Activated naive CD4-positive, alpha-beta T cell treated with anti-CD3 and anti-CD28 coated beads, Interleukin-2, amount 50 U/mL, for 16 hours (primary cell): ENCODE measurements around the gene RGN.
"Not testable (repeated sequence)": the region's sequence is repeated elsewhere in the genome, so short reads cannot be mapped to it uniquely, and the experiment has no call there.

ENCODE experiments used
- DNase-seq: peaks from one replicate; pipeline ENCODE4 v3.0.0-alpha.2; 2020

The RGN gene

GRCh38 chrX:47078129-47079043, at the start of gene RGN:
Gene RGN, plus strand, starts transcription at chrX:47078443. Its CDS starts 2,702 bp downstream, at chrX:47081145.
- no peak for DNase-seq

DNA sequence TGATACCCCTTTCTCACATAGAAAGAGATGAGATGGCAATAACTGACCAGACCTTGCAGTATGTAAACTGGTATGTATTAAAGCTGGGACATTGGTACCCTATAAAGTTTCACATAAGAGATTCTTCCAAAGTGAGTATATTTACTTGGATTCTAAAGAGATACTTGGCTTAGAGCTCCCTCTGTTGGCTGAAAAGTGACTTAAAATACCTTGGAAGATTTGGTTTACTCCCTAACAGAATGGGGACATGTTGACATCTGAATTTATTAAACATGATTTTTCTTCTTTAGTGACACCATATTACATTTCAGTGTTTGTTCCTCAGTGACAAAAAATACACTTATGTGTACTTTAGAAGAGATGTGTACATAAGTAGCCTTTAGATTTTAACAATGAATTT, 47.9 kb upstream of the RGN start:
- DNase-seq: no peak

DNA sequence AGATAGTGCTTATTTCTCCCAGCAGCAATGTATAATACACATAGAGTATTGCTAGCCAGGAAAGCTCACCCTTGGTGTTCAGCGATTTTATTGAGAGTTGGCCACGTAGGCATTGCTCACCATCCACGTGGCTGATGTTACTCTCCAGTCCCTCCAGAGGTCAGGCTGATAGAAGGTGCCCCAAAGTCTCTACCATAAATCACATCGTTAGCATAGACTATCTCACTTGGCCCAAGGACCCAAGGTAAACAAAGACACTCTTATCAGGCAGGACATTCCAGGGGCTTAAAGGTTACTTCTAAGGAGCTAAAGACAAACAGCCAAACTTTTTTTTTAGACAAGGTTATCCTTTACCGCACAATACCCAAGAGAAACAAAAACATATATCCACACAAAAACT, 30.3 kb upstream of the RGN start:
- no peak for DNase-seq

- DNase-seq: no peak
Observed at GRCh38 chrX:47059142-47059874, 18.9 kb upstream of the RGN start.

- DNase-seq: no peak
Observed at GRCh38 chrX:47060708-47061107, 17.5 kb upstream of the RGN start.

- no peak for DNase-seq
Observed at GRCh38 chrX:47061238-47061919, 16.9 kb upstream of the RGN start.

- DNase-seq: no peak
Observed at GRCh38 chrX:47063179-47063578, 15.1 kb upstream of the RGN start.

GRCh38 chrX:47068214-47068613, 10.0 kb upstream of the RGN start:
- DNase-seq: no peak

DNA sequence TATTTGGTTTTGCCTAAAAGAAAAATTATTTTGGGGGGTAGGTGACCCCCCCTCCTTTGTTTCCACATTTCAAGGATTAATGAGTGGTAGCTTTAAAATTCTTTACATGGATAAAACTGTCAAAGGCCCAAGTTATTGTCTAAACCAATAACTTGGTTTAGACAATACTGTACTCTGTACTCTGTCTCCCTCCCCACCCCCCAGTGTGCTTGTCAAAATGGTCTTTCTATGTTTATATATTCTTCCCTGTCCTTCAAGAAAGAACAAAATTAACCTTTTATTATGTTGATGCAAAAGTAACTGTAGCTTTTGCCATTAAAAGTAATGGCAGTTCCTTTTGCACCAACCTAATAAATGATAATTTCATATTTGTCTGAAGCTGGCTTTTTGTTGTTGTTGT, 9.5 kb upstream of the RGN start:
- DNase-seq: no peak

GRCh38 chrX:47080215-47080914, 2.1 kb downstream of the RGN start:
- no peak for DNase-seq

DNA sequence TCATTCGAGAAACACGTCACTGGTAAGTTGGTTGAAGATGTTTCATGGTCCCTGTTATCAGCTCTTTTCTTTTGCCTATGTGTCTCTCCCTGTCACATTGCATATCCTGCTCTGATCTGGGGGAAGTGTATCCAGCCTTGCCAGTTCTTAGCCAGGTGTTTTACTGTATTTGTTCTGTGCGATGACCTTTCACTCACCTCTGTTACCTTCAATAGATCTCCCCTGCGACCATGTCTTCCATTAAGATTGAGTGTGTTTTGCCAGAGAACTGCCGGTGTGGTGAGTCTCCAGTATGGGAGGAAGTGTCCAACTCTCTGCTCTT, 2.6 kb downstream of the RGN start:
- no peak for DNase-seq

DNA sequence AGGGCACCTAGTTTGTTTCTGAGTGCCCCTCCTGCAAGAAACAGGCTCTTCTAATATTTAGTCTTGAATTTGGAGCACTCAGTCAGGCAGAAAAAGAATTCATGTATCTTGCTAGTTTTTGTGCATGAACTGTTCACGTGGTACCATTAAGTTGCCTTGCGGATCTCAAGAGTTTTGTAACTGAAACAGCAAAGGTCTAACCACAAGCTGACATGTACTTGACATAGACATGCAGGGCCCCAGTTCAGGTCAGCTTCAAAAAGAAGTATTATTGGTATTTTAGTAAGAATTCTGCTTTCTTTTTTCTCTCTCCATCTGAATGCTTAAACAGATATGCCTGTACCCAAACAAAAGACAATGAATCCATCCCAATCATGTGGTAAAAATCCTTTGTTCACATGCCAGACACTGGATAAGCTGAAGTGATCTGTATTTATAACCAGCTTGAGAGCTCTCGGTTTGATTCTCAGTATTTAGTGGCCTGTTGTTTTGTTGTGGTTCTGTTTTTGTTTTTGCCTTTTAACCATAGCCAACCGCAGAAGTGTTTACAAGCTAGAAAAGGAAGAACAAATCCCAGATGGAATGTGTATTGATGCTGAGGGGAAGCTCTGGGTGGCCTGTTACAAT, 13.0 kb downstream of the RGN start:
- no peak for DNase-seq

- DNase-seq: no peak
Observed at GRCh38 chrX:47093248-47093647, 15.0 kb downstream of the RGN start.

DNA sequence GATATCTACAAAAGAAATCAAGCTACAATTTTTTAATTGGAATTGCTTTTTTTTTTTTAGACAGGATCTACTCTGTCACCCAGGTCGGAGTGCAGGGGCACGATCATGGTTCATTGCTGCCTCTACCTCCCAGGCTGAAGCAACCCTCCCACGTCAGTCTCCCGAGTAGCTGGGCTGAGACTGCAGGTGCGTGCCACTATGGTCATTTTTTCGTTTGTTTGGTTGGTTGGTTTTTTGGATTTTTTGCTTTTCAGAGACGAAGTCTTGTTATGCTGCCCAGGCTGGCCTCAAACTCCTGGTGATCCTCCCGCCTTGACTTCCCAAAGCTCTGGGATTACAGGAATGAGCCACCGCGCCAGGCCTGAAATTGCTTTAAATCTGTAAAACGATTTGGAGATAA, 15.6 kb downstream of the RGN start:
- DNase-seq: no peak

DNA sequence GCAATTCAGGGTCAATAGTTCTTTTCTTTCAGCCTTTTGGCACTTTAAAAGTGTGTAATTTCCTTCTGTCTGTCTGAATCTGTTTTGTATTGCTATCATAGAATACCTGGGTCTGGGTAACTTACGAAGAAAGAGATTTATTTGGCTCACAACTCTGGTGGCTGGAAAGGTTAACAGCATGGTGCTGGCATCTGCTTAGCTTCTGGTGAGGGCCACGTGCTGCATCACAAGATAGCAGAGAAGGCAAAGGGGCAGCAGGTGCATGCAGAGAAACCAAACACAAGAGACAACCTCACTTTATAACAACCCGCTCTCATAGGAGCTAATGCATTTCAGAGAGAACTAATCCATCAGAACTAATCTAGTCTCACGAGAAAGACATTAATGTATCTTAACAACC, 18.8 kb downstream of the RGN start:
- no peak for DNase-seq

- no peak for DNase-seq
Observed at GRCh38 chrX:47098338-47099094, 20.3 kb downstream of the RGN start.

DNA sequence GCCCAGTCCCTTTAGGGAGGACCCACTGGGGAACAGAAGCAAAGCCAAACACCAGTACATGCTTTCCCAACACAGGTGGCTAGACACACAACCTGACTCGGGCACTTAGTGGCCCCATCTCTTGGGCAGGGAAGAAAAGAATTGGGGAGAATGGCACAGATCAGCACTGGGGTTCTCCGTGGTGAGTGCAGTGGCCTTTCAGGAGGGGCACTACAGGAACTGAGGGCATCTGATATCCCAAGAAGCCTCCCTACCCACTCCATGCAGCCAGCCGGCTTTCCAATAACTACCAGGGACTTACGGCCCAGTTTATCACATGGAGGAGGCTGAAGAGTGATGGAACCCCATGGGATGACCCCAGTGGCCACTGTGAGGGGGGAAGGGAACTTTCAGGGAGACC, 23.0 kb downstream of the RGN start:
- no peak for DNase-seq

- not testable (repeated sequence) for DNase-seq
Observed at GRCh38 chrX:47110936-47111615, 32.8 kb downstream of the RGN start.

GRCh38 chrX:47112316-47112954, 34.2 kb downstream of the RGN start:
- DNase-seq: no peak

DNA sequence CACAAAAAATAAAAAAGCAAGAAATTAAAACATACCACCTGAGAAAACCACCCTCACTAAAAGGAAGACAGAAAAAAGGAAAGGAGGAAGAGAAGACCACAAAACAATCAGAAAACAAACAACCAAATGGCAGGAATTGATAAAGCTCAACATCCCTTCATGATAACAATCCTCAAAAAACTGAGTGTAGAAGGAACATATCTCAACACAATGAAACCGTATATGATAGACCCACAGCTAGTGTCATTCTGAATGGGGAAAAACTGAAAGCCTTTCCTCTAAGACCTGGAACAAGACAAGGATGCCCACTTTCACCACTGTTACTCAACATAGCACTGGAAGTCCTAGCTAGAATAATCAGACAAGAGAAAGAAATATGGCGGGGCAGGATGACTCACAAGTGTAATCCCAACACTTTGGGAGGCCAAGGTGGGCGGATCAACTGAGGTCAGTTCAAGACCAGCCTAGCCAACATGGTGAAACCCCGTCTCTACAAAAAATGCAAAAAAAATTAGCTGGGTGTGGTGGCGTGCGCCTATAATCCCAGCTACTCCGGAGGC, 38.4 kb downstream of the RGN start:
- DNase-seq: not testable (repeated sequence)
